Measurements from ENCODE around the gene WASL.

DNA sequence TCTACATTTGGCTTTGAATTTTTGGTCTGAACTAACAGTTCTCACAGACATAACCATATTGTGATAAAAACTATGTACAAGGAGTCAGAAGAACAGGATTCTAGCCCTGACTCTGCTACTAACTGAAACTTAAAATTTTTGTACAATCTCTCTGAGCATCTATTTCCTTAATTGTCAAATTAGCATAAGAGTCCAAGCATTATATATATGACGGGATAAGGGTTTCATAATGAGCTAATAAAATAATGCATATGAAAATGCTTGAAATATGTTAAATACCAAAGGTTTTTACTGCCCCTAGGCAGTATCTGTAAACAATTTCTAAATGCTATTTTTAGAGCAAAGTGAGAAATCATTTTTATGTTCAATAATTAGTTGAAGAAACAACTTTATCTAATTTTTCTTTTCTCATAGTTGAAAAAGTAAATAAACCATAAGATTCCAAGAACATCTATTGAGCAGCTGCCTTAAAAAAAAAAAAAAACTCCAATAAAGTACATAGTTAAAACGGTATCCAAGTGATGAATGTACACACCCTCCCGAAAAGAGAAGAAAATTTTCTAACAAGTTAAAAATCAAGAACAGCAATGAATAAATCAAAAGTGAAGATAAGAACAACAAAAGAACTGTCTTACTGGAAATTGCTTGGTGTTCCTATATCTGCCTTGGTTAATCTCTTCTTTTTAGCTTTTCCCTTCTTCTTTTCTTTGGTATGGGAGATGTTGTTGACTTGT, 52.7 kb downstream of the WASL start:
- TF ChIP-seq, protein P1, sequence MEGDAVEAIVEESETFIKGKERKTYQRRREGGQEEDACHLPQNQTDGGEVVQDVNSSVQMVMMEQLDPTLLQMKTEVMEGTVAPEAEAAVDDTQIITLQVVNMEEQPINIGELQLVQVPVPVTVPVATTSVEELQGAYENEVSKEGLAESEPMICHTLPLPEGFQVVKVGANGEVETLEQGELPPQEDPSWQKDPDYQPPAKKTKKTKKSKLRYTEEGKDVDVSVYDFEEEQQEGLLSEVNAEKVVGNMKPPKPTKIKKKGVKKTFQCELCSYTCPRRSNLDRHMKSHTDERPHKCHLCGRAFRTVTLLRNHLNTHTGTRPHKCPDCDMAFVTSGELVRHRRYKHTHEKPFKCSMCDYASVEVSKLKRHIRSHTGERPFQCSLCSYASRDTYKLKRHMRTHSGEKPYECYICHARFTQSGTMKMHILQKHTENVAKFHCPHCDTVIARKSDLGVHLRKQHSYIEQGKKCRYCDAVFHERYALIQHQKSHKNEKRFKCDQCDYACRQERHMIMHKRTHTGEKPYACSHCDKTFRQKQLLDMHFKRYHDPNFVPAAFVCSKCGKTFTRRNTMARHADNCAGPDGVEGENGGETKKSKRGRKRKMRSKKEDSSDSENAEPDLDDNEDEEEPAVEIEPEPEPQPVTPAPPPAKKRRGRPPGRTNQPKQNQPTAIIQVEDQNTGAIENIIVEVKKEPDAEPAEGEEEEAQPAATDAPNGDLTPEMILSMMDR (IDR thresholded peaks at IDR 0.05), result no peak
- TF ChIP-seq POLR2AphosphoS5 (IDR thresholded peaks at IDR 0.05), result no peak
